Sigmoid colon (tissue), 7 donors: ENCODE results near the gene CCL15. TPM values are rescaled to one million over a fixed set of nuclear protein-coding genes. Genes with fewer than 3 reads are reported as not detected.
A peak's percentile ranks its signal among the peaks of the same experiment; 100 is the strongest.

Source experiments
- DNase-seq: peaks from one replicate; pipeline ENCODE4 v3.0.0-alpha.2; 2019
- H3K27ac ChIP-seq, 4 donors: fragments of 200-600 bp; sonication (generic); one replicate each; pipeline ENCODE4 v1.5.1; 2016 to 2019; ENCODE audit warnings: mild to moderate bottlenecking in 1 of 4
- H3K27me3 ChIP-seq, 3 donors: fragments of 200-600 bp; sonication (generic); one replicate each; pipeline ENCODE4 v1.5.1; 2019; ENCODE audit warnings: mild to moderate bottlenecking in 1 of 3
- H3K36me3 ChIP-seq, 4 donors: fragments of 200-600 bp; sonication (generic); one replicate each; pipeline ENCODE4 v1.5.1; 2016 to 2019
- H3K4me1 ChIP-seq, 4 donors: fragments of 200-600 bp; sonication (generic); one replicate each; pipeline ENCODE4 v1.5.1; 2017 to 2019
- H3K4me3 ChIP-seq, 4 donors: fragments of 200-600 bp; sonication (generic); one replicate each; pipeline ENCODE4 v1.5.1; 2017 to 2019; ENCODE audit warnings: mild to moderate bottlenecking in 2 of 4, moderate library complexity in 1 of 4
- H3K9me3 ChIP-seq, 4 donors: fragments of 200-600 bp in 3 of 4; sonication (generic) in 3 of 4; one replicate each; pipeline versions ENCODE4 v1.5.1 to v1.6.1; 2013 to 2019
- CTCF ChIP-seq, 4 experiments: fragments of 450-650 bp in 3 of 4; fragments of 200-600 bp in 1 of 4; IDR thresholded peaks; one replicate each; pipeline ENCODE4 v1.5.1; 2016 to 2019; ENCODE audit warnings: antibody characterized with exemption in 4 of 4, mild to moderate bottlenecking in 3 of 4, moderate library complexity in 2 of 4
- EP300 ChIP-seq, 4 donors: sonication (generic); formaldehyde crosslinking; IDR thresholded peaks; one replicate each; pipeline ENCODE4 v1.6.1; 2017; ENCODE audit warnings: antibody characterized with exemption in 4 of 4
- POLR2A ChIP-seq, 2 donors: fragments of 450-650 bp; IDR thresholded peaks; one replicate each; pipeline ENCODE4 v1.6.1; 2016; ENCODE audit warnings: antibody characterized with exemption in 2 of 2, mild to moderate bottlenecking in 2 of 2, moderate library complexity in 2 of 2
- POLR2AphosphoS5 ChIP-seq, 4 donors: sonication (generic); formaldehyde crosslinking; IDR thresholded peaks; one replicate each; pipeline ENCODE4 v1.6.1; 2017; ENCODE audit warnings: antibody characterized with exemption in 4 of 4
- WGBS, 2 donors: extraction: QIAGEN DNeasy Blood & Tissue Kit; methylation state at CpG; one replicate each; pipeline ENCODE4 v1.1.7; 2013; 5-methylcytosine and 5-hydroxymethylcytosine counted together
- intact Hi-C: fragments of 100-400 bp; cut with DNase I; formaldehyde crosslinking; loops from one replicate; pipeline ENCODE4 v1.15.1; 2023
- polyA plus RNA-seq, 3 donors: library from polyadenylated mRNA; stranded (reverse); fragments of 200-250 nt; gene quantifications; one replicate each; pipeline ENCODE4 v1.2.3, GENCODE V29; 2013
- total RNA-seq, 4 donors: library from RNA; depleted of rRNA; stranded (reverse); fragments of >200 nt; gene quantifications; one replicate each; pipeline ENCODE4 v1.1.0, GENCODE V29; 2016
- donor health status: healthy with polysubstance abuse.
- donor health status: Bipolar disorder and iron deficiency.
- donor health status: healthy.

CCL15 gene
- total and polyA plus RNA-seq, 7 donors, result 30.1 to 37.2 (median 33.7) TPM; not detected in 4

- Histone ChIP-seq H3K27ac (peak within 1 kb of the TSS in 1 of 4 donors; percentile 42), H3K36me3 (no peaks in the 10 kb centered on the region), H3K4me1 (no peaks in the 10 kb centered on the region), H3K9me3 (peaks cover 0 to 3% (median 0%) of the 10 kb centered on the region in 4 donors), H3K4me3 (peak within 1 kb of the TSS in 3 of 4 donors; percentile 5 to 17 (median 10)), H3K27me3 (no peaks in the 10 kb centered on the region)
- intact Hi-C loops, result no loop called here
- no peak for DNase-seq
- 89 to 93% methylated on average over 1 of the region's 1 CpG for WGBS, 2 donors
- TF ChIP-seq CTCF (IDR thresholded peaks at IDR 0.05) (no peak), EP300 (IDR thresholded peaks at IDR 0.05) (no peak), POLR2A (IDR thresholded peaks at IDR 0.05) (no peak), POLR2AphosphoS5 (IDR thresholded peaks at IDR 0.05) (no peak)
Observed at GRCh38 chr17:35986643-35987042, 14.7 kb downstream of the CCL15 start, which contains the start of gene CCL14. Gene CCL14, minus strand, starts transcription at chr17:35986729. Its CDS starts 80 bp downstream, at chr17:35986649.

- Histone ChIP-seq H3K27me3 (no peaks in the 10 kb centered on the region), H3K4me1 (no peaks in the 10 kb centered on the region), H3K36me3 (no peaks in the 10 kb centered on the region), H3K9me3 (peaks cover 0 to under 1% (median 0%) of the 10 kb centered on the region in 4 donors), H3K27ac (no peak overlapping the region), H3K4me3 (no peak overlapping the region)
- no peak for DNase-seq
- intact Hi-C loops, result no loop called here
- TF ChIP-seq CTCF (IDR thresholded peaks at IDR 0.05) (no peak), EP300 (IDR thresholded peaks at IDR 0.05) (no peak), POLR2A (IDR thresholded peaks at IDR 0.05) (no peak), POLR2AphosphoS5 (IDR thresholded peaks at IDR 0.05) (no peak)
- WGBS, 2 donors, result 95 to 97% methylated on average over 6 of the region's 6 CpGs
Observed at GRCh38 chr17:35984140-35984539, 17.2 kb downstream of the CCL15 start.

- intact Hi-C loops, result no loop called here
- no peaks in the 10 kb centered on the region for H3K36me3 ChIP-seq
- no peak for TF ChIP-seq POLR2A (IDR thresholded peaks at IDR 0.05)
- TF ChIP-seq POLR2AphosphoS5 (IDR thresholded peaks at IDR 0.05), result no peak
- TF ChIP-seq EP300 (IDR thresholded peaks at IDR 0.05), result no peak
- TF ChIP-seq CTCF (IDR thresholded peaks at IDR 0.05), result no peak
- no peak for DNase-seq
- H3K4me3 ChIP-seq, result no peak overlapping the region
- no peaks in the 10 kb centered on the region for H3K9me3 ChIP-seq
- H3K27me3 ChIP-seq, result no peaks in the 10 kb centered on the region
- no peaks in the 10 kb centered on the region for H3K4me1 ChIP-seq
- 92 to 94% methylated on average over 3 of the region's 3 CpGs for WGBS, 2 donors
- H3K27ac ChIP-seq, result no peak overlapping the region
Observed at GRCh38 chr17:35982409-35983191, 18.8 kb downstream of the CCL15 start.

- no peaks in the 10 kb centered on the region for H3K36me3 ChIP-seq
- no peak for DNase-seq
- H3K4me3 ChIP-seq, result no peak overlapping the region
- WGBS, 2 donors, result 35 to 72% methylated on average over 4 of the region's 4 CpGs
- H3K27me3 ChIP-seq, result no peaks in the 10 kb centered on the region
- H3K4me1 ChIP-seq, result no peaks in the 10 kb centered on the region
- H3K27ac ChIP-seq, result no peak overlapping the region
- TF ChIP-seq POLR2A (IDR thresholded peaks at IDR 0.05) (no peak), POLR2AphosphoS5 (IDR thresholded peaks at IDR 0.05) (no peak), EP300 (IDR thresholded peaks at IDR 0.05) (no peak), CTCF (IDR thresholded peaks at IDR 0.05) (no peak)
- intact Hi-C loops, result no loop called here
- no peaks in the 10 kb centered on the region for H3K9me3 ChIP-seq
Observed at GRCh38 chr17:35981908-35982330, 19.4 kb downstream of the CCL15 start.
